Stromal cell of bone marrow (primary cell): ENCODE data around the gene NPPA.
"Not testable (repeated sequence)": the region's sequence is repeated elsewhere in the genome, so short reads cannot be mapped to it uniquely, and the experiment has no call there.

Experiments used
- DNase-seq: peaks from one replicate; pipeline ENCODE4 v3.0.0-alpha.2; 2012; ENCODE audit warnings: low read depth

The NPPA gene

DNA sequence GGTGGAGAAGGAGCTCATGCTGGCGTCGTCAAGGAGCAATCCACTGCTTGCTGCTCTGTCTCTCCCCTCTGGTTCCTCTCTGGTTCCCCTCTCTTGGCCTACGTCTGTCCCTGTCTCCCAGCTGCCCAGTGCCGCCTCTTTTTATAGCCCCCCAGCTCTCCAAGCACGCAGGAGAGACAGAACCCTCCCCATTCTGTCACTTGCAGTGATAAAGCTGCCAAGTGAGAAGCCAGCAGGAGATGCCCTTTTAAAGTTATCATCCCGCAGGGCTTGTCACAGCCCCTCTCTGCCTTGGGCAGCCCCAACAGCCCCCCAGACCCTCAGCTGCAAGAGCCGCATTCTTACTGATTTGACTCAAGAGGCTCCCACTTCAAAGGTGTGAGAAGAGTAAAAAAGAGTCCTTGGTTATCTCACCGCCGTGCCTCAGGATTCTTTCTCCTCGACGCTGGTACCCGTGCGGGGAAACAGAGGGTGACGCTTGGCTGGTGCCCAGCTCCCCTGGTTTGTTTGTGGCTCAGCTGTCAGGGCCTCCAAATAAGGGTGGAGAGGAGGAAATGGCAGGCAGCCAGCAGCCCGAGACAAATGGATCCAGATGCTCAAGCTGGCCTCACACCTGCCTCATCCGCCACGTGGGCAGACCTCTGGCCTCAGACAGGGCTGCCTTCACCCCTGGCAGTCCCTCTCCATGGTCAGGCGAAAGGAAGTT is at the start of gene NPPA:
Gene NPPA (minus strand): TSS at position 117 of the 706 bp plus-strand sequence. CDS start 99 bp downstream, at position 18.
- DNase-seq, result no peak

DNA sequence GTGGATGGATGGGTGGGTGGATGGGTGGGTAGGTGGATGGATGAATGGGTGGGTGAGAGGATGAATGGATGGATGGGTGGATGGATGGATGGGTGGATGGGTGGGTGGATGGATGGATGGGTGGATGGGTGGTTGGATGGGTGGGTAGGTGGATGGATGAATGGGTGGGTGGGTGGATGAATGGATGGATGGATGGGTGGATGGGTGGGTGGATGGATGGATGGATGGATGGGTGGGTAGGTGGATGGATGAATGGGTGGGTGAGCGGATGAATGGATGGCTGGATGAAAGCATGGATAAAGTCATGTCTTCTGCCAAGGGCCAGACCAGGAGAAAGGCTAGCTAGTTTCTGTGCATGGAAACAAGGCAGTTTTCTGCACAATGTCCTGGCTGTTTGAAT is 46.9 kb upstream of the NPPA start:
- DNase-seq, result not testable (repeated sequence)

DNA sequence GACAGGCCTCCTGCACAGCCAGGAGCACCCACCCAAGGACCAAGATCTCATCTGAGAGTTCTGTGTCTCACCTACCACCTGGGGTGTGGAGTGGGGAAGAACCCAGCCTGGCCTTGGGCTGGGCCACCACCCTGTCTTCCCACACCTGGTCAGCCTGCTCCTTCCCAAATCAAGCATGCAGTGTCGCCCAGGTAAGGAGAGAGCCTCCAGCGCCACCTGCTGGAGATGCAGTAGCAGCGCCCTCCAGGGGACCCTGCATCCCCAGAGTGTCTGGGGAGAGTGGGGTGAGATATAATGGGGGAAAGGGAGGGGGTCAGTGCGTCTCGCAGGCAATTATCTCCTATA is 46.3 kb upstream of the NPPA start:
- no peak for DNase-seq

DNA sequence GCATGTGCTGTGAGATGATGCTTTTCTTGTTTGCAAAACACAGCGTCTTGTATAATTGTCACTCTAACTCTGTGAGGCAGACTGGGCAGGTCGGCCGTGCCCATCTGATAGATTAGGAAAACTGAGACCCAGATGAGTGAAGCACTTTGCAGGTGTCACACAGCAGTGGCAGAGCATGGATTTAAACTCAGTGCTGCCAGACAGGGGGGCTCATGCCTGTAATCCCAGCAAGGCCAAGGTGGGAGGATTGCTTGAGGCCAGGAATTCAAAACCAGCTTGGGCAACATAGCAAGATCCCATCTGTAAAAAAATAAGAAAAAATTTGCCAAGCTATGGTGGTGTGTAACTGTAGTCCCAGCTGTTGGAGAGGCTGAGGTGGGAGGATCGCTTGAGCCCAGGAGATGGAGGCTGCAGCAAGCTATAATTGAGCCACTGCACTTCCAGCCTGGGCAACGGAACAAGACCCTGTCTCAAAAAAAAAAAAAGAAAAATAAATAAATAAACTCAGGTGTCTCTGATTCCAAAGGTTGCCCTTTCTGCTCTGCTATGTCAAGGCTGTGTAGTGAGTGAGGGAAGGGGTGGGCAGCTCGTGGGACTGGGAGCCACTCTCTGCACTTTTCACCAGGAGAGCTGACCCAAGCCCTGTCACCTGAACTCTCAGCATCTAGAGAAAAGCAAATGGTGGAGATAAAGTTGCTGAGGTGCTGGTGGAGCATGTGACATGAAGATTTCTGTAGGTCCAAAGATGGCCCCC is 44.0 kb upstream of the NPPA start:
- no peak for DNase-seq

DNA sequence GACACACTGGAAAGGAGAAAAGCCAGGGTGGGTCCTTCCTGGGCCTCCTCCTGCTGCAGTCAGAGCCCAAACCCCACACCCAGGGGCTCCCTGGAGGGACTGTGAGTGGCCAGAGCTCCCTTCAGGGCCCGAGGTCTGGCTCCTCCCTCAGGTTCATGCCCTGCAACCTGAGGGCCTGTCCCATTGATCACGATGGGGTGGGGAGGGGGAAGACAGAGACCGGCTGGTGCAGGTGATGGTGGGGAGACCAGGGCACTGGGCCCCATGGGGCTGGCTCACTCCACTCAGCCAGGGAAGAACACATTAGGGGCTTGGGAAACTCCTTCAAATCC is 41.3 kb upstream of the NPPA start:
- DNase-seq, result no peak

DNA sequence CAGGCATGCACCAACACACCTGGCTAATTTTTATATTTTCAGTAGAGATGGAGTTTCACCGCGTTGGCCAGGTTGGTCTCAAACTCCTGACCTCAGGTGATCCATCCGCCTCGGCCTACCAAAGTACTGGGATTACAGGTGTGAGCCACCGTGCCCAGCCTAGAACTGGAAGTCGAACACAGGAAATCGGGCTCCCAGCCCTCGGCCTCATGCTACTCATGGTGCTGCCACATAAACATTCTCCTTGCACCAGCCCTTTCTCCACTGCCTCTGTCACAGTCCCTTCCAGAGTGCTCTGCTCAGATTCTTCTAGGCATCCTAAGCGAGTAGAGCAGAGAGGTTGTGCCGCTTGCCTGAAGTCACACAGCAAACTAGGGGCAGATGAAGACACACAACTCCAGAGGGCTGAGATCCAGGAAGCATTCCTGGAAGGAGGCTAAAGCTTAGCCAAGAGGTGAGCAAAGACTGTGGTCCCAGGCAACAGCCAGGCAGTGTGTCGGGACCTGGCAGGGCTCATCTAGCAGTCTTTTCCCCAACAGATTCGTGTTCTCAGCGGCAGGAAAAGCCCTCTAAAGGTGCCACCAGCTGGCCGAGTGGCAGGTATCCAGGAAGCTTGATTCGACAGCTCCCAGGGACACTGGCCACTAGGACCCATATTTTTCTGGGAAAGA is 40.8 kb upstream of the NPPA start:
- no peak for DNase-seq

DNA sequence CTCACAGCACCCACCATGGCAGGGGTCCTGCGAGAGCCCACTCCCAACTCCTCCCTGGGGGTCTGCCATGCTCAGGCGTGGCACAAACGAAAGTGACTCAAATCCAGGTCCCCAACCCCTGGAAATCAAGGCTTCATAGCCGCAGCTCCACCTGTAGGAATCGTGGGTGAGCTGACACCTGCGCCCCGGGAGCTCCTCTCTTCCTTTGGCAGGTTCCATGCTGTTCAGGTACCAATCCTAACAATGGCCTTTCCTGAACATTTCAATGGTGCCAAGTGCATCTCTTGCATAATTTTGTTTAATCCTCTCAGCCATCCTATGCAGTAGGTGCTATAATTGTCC is 40.1 kb upstream of the NPPA start:
- no peak for DNase-seq

DNA sequence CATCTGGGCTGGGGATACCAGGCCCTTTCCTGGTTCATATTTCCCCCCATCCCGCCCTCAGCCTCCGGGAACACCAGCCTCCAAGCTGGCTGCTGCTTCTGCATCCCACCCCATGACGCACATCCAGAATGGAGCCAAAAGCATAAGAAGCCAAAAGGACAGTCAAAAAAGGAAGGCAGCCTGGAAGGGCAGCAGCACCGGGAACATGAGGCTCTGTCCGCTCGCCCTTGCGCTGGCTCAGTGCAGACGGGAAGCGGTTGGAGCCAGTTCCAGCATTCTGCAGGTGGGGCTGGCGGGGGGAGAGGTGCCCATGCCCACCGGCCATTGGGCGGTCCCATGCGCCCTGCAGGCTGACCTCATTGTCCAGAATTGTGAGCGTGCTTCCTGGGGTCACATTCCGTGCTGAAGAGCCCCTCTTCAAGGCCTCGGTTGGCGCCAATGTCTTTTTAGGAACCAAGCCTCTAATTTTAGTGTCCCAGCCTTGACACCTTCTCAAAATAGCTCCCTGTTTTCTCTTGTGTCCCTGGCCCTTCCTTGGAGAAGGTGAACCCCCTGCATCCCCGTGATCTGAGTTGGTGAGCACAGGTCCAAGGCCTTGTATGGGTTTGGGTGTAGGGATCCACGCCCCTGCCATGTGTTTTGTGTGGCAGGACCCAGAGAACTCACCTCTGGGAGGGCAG is 39.5 kb upstream of the NPPA start:
- no peak for DNase-seq

DNA sequence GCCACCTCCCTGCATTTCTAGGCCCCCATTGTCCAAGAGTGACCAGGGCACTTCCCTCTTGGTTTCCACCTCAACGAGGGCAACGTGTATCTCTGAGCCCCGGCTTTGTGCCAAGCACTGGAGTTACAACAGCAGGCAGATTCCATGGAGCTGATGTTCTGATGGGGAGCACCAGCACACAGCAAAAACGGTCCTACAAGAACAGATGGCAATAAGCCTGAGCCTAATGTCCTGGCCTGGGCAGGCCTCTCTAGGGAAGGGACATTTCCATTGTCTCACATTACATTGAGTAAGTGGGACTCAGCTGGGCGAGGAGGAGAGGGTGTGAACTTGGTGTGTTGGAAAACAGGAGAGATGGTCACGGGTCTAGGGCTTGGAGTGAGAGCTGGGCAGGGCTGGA is 38.3 kb upstream of the NPPA start:
- no peak for DNase-seq

DNA sequence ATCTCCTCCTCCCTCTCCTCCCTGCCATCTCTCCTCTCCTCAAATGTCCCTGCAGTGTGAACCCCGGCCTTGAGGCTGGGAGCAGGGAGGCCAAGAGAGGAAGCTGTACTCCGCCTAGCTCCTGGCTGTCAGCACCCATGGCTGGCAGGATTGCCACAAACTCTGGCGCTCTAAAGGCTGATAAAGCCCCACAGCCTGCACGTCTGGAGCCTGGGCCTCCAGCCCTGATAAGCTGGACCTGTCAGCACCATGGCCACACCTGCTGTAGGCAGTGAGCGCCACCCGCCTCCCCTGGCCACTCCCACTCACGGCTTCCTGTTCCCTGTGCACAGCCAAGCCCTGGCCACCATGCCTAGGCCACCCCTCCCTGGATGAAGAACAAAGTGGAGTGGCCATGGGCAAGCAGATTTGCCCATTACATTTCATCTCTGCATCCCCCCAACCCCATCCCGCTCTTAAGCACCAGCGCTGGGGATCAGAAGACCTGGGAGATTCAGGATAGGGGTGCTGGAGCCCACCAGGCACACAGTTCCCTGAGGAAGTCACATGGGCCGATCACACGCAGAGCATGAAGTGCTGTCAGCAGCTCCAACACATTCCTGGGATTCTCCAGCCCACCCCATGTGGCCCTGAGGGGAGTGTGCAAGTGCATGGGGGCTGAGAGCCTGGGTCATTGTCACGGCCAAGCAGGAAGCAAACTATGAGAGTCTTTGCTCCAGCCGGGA is 35.4 kb upstream of the NPPA start:
- DNase-seq, result no peak

DNA sequence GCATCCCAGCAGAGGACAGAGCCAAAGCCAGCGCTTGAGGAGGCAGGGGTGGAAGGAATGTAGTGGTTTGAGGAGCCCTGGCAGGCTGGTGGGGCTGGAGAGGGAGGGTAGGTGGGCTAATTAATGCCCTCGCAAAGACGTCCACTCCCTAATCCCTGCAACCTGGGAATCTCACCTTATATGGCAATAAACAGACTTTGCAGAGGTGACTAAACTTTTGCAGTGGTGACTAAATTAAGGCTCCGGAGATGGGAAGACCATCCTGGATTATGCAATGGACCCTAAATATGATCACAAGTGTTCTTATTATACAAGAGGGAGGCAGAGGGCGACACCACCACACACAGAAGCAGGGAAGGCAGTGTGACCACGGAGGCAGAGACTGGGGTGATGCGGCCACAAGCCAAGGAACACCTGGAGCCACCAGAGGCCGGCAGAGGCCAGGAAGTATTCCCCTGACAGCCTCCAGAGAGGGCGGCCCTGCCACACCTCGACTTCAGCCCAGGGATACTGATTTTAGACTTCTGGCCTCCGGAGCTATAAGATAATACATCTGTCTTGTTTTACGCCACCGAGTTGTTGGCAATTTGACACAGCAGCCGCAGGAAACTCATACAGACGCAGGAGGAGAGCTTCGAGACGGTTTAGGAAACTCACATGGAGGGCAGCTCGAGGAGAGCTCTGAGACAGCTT is 34.3 kb upstream of the NPPA start:
- DNase-seq, result no peak

DNA sequence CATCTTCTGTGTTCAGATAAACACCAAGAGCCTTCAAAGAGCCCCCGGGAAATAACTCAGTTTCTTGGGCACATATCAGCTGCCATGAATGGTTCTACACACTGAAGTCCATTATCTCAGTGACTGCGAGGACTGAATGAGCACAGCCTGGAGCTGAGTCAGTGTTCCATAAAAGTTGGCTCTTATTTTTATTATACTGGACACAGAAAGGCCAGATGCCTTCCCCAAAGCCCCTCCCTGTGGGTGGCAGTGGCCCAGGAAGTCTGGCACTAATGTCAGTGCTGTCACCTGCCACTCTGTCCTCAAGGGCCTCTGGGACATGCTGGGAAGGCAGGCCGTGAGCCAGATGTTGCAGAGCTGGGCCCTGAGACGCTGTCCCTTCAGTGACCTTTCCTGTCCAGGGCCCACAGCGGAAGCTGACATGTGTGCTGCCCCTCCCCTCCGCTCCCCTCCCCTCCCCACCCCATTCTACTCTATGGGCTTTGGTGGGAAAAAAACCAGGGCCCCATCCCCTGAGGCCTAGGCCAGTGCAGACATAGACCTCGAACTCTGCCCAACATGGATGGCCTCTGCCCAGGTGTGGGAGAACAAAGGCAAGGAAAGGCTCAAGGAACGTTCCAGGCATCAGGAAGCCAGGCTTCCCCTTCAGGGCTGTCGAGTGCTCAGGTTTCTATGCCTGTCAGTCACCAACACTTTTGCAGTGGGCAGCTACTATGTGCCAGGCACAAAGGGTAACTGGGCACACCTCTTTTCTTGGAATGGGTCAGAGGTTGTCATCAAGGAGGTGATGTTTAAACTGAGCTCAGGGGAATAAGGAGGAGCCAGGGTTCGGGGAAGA is 33.5 kb upstream of the NPPA start:
- no peak for DNase-seq

DNA sequence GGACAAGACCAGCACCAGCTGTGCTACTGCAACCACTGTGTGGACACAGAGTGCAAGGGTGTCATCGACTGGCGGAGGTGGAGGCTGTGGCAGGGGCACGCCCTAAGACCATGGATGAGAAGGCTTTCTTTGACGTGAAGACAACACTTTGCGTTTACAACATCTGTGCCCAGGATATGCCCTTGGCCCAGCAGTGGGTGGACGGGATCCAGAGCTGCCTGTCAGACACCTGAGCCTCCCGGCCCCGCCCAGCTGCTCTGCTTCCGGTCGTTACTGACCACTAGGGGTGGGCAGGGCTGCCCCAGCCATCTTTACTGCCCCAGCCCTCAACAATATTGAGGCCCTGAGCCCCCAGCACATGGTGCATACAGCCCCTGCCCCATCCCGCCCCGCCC is 32.6 kb upstream of the NPPA start:
- DNase-seq, result no peak

DNA sequence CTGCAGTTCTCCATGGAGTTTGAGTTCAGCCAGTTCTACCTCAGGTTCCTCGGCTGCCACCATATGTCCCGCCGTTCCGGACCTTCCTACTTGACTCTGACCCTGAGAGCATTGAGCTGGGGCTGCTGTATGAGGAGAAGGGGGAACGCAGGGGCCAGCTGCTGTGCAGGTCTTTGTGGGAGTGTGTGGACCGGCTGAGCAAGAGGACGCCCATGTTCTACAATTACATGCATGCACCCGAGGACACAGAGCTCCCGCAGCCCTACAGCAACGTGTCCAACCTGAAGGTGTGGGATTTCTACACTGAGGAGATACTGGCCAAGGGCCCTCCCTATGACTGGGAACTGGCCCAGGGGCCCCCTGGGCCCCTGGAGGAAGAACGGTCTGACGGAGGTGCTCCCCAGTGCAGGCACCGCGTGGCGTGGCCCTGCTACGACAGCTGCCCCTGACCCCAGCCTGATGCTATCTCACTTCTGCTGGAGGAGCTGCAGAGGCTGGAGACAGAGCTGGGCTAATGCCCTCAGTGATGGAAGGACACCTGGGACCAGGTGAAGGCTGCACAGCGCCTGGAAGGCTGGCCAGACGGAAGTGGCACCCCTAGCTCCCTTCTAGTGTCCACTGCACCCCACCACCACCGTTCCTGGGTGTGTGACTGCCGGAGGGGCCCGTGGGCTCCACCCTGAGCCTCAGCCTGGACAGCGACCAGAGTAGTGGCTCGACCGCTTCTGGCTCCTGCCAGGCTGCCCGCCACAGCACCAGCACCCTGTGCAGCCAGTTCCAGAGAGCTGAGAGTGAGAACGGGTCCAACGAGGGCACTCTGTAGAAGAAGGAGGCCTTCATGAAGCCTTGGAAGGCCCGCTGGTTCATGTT is 32.0 kb upstream of the NPPA start:
- DNase-seq, result no peak

DNA sequence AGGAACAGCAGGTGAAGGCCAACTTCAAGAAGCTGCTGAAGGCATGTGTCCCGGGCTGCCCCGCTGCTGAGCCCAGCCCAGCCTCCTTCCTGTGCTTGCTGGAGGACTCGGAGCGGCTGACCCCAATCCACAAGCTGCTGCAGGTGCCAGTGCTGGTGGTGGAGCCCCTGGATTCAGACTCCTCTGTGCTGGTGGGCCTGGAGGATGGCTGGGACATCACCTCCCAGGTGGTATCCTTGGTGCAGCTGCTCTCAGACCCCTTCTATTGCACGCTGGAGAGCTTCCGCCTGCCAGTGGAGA is 31.3 kb upstream of the NPPA start:
- DNase-seq, result no peak

DNA sequence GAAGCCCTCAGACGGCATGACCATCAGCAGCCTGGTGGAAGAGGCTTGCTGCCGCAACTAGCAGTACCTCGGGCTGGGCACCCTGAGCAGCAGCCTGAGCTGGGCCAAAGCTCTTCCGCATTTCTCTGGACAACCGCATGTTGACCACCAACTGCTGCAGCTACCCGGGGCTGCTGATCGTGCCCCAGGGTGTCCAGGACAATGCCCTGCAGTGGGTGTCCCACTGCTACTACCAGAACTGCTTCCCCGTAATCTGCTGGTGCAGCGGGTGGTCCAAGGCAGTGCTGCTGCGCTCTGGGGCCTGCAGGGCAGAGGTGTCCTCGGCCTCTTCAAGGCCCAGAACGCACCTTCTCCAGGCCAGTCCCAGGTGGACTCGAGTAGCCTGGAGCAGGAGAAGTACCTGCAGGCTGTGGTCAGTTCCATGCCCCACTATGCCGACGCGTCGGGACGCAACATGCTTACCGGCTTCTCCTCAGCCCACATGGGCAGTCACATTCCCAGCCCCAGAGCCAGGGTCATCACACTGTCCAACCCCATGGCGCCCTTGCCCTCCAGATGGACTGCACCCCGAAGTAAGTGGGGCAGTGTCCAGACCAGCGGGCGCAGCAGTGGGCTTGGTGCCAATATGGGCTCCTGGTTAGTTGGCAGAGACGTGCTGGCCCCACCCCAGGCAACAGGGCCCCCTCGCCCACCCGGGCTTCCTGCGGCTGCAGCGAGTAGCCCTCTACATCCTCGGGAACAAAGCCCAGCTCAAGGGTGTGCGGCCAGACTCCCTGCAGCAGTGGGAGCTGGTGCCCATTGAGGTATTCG is 30.7 kb upstream of the NPPA start:
- no peak for DNase-seq

DNA sequence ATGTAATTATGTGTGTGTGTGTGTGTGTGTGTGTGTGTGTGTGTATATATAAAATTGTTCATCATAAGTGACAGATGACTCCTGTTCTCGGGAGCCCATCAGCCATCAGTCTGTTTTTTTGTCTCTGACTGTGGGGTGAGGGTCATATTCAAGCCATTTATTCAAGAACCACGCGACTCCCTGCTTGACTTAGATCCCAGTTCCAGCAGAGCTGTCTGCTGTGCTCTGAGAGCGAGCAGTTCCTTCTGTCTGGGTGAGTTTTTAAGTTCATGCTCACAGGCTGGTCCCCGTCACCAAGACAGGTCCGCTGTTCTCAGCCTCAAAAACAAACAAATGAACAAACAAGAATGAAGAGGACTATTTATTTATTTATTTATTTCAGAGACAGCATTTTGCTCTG is 29.5 kb upstream of the NPPA start:
- no peak for DNase-seq

DNA sequence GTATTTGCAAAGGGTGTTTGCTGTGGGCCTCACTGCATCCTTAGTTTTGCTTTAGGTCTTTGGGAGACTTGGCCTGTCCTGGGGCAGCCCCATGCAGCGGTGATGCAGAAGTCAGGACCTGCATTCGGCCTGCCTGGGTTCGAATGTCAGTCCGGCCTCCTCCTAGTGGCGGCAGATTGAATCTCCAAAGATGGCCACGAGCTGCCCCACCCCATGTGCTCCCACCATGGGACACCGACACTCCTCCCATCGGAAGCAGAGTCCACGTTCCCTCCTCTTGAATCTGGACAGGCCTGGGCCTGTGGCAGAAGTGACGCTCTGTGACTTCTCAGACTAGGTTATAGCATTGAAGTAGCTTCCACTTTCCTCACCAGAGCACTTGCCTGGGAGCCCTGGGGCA is 27.5 kb upstream of the NPPA start:
- no peak for DNase-seq

DNA sequence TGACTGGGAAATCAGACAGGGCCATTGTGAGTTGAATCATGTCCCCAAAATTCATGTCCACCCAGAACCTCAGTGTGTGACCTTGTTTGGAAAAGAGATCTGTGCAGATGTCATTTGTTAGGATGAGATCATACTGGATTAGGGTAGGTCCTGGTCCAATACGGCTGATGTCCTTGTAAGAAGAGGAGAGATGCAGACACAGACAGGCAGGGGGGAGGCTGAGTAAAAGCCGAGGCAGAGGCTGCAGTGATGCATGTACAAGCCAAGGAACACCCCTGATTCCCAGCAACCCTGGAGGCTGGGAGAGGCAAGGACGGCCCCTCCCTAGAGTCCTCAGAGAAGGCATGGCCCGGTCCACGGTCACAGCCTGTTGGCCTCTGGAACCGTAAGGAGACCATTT is 27.0 kb upstream of the NPPA start:
- DNase-seq, result no peak
